ENCODE results near the gene WNT6. TPM values are rescaled to one million over a fixed set of nuclear protein-coding genes. Genes with fewer than 3 reads are reported as not detected.

WNT6 gene
- total RNA-seq, 2 experiments from 2014 or later: 0.25 to 0.34 TPM

DNA sequence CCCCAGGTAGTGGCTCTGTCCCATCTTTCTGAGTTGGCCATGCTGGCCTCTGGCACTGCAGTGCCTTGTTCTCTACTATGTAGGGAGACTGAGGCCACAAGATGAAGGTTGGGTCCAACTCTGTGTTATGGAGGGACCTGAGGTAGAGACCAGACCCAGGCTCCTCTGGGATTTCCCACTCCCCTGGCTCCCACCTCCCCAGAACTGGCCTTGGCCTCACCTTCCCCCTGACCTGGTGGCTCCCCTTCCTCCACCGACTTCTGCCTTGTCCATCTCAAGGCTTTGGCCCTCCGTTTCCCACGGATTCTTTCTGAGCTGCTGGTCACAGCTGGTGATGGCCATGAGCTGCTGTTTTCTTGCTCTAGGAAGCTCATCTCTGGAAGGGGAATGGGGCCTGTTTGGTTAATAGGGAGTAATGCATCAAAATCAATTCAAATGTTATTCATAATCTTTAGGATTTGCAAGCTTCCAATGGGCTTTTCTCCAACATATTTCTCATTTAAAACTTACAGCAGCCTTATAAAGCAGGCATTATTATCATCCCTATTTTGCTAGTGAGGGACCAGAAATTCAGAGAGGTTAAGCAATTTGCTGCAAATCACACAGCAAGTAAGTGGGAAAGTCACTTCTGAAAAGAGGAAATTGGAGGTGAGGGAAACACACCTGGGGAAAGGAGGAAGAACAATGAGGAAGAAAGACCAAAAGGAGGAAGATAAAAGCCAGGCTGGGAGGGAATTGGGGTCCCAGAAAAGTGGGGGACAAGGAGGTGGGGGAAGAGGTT, 28.9 kb upstream of the WNT6 start:
- H3K27ac Mint-ChIP-seq: no peak overlapping the region
- H3K4me1 Mint-ChIP-seq (ENCODE audit: low read depth): no peaks in the 10 kb centered on the region
- H3K4me3 Mint-ChIP-seq: no peak overlapping the region
- peaks cover 26% of the 10 kb centered on the region for H3K27me3 Mint-ChIP-seq
- no peaks in the 10 kb centered on the region for H3K9me3 Mint-ChIP-seq
- TF ChIP-seq, protein P1, sequence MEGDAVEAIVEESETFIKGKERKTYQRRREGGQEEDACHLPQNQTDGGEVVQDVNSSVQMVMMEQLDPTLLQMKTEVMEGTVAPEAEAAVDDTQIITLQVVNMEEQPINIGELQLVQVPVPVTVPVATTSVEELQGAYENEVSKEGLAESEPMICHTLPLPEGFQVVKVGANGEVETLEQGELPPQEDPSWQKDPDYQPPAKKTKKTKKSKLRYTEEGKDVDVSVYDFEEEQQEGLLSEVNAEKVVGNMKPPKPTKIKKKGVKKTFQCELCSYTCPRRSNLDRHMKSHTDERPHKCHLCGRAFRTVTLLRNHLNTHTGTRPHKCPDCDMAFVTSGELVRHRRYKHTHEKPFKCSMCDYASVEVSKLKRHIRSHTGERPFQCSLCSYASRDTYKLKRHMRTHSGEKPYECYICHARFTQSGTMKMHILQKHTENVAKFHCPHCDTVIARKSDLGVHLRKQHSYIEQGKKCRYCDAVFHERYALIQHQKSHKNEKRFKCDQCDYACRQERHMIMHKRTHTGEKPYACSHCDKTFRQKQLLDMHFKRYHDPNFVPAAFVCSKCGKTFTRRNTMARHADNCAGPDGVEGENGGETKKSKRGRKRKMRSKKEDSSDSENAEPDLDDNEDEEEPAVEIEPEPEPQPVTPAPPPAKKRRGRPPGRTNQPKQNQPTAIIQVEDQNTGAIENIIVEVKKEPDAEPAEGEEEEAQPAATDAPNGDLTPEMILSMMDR (IDR thresholded peaks at IDR 0.05): no peak
- DNase-seq (no peak), ATAC-seq (no peak)
- H3K36me3 Mint-ChIP-seq (ENCODE audit: low read depth): no peaks in the 10 kb centered on the region
- ChIA-PET CTCF (no interaction called here), POLR2A (no interaction called here)
- intact Hi-C loops (cut with micrococcal nuclease): no loop called here

DNA sequence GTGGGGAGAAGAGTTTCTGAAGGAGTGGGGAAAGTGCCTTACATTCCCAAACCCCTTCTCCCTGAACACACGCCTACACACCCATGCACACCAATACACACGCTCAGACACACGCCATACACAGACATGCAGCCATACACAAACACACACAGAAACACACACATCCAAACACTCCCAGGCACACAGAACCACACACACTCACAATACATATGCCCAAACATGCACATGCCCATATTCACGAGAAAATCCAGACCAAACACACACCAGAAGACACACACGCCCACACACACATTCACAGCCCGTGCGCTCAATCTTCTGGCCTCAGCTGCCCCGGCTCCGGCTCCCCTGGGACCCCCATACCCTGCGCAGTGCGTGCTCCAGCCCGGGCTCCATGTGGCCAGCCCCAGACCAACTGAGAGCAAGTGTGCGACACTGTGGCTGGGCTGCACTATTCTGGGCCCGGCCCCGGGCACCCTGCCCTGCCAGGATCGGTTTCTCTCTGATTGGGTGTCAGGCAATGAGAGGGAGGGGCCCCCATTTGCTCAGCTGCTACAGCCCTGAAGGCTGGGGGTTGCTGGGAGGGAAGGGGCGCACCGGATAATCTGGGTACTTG, 28.1 kb upstream of the WNT6 start, which contains the start of gene PRKAG3:
PRKAG3 (minus strand) TSS at position 426 of the 613 bp plus-strand sequence.
- Mint-ChIP-seq H3K27me3 (peaks cover 26% of the 10 kb centered on the region), H3K4me1 (ENCODE audit: low read depth) (no peaks in the 10 kb centered on the region), H3K36me3 (ENCODE audit: low read depth) (no peaks in the 10 kb centered on the region), H3K9me3 (no peaks in the 10 kb centered on the region), H3K27ac (no peak within 1 kb of the TSS), H3K4me3 (no peak within 1 kb of the TSS)
- intact Hi-C loops (cut with micrococcal nuclease): no loop called here
- ChIA-PET CTCF (no interaction called here), POLR2A (no interaction called here)
- no peak for ATAC-seq
- TF ChIP-seq, protein P1 (IDR thresholded peaks at IDR 0.05): no peak
- DNase-seq: no peak

DNA sequence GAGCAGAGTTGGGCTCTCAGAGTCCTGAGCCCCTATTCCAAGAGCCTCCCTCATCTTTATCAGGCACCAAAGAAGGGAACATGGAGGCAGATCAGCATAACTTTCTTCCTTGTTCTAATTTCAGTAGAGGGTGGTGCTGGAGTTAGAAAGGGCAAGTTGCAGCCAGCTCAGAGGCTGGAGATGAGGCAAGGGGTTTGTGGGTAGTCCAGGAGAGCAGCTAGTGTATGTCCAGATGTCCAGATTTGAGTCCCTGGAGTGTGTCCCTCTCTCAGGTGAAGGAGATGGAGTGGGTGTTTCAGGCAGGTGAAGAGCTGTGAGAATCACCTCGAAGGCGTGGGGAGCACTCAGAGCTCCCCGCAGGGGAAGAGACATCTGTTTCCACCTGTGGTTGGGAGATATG, 27.5 kb upstream of the WNT6 start:
- TF ChIP-seq, protein P1 (IDR thresholded peaks at IDR 0.05): no peak
- Mint-ChIP-seq H3K27me3 (peaks cover 28% of the 10 kb centered on the region), H3K4me3 (no peak overlapping the region), H3K9me3 (peaks cover 2% of the 10 kb centered on the region), H3K27ac (no peak overlapping the region), H3K4me1 (ENCODE audit: low read depth) (no peaks in the 10 kb centered on the region), H3K36me3 (ENCODE audit: low read depth) (no peaks in the 10 kb centered on the region)
- POLR2A ChIA-PET: no interaction called here
- ATAC-seq (no peak), DNase-seq (no peak)
- CTCF ChIA-PET: no interaction called here
- intact Hi-C loops (cut with micrococcal nuclease): no loop called here

DNA sequence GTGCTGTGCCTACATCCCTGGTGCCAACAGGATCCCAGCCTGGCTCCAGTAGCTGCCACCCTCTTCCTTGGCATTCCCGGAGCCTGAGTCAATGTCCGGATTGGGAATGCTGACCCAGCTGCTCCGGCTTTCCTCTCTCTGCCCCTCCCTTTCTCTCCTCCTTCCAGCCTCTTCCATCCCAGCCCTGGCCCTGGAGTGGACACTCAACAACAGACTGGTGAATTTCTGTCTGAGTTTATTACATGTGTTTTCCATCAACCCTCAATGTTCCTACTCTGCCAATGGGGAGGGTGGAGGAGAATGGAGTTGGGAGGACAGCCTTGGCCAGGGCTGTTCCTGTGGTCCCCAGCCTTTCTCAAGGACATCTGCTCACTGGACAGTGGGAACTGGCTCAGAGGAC, 27.1 kb upstream of the WNT6 start:
- H3K9me3 Mint-ChIP-seq: peaks cover 5% of the 10 kb centered on the region
- H3K27me3 Mint-ChIP-seq: peaks cover 29% of the 10 kb centered on the region
- TF ChIP-seq, protein P1 (IDR thresholded peaks at IDR 0.05): no peak
- no peak overlapping the region for H3K4me3 Mint-ChIP-seq
- H3K4me1 Mint-ChIP-seq (ENCODE audit: low read depth): no peaks in the 10 kb centered on the region
- H3K36me3 Mint-ChIP-seq (ENCODE audit: low read depth): no peaks in the 10 kb centered on the region
- DNase-seq: no peak
- intact Hi-C loops (cut with micrococcal nuclease): no loop called here
- CTCF ChIA-PET: interaction anchor here (1.8 kb wide), 1 partner anchor 15 kb away, joined by 7 read pairs; no protein-coding TSS in a partner anchor
- POLR2A ChIA-PET: no interaction called here
- ATAC-seq: no peak
- H3K27ac Mint-ChIP-seq: no peak overlapping the region

DNA sequence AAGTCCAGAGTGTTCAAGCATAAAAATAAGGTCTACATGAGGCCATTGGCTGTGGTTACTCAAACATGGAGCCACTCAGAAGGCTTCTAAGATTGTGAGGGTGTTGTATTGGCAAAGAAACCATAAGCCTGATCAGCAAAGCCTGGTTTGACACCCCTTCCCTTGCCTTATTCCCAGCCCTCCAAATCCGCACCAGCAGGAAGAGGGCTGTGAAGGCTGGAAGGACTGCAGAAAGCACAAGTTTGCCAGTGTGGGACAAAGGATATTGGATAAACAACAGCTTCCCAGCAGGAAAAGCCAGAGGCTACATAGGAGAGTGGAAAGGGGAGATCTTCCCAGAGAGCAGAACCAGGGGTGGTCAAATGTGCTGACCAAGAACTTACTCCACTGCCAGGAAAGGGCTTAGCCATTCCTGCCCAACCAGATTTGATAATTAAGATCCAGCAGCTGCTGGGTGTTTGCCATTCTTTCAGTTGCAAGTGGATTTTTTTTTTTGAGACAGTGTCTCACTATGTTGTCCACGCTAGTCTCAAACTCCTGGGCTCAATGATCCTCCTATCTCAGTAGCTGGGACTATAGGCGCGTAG, 26.5 kb upstream of the WNT6 start:
- ChIA-PET CTCF (interaction anchor here (1.4 to 1.8 kb wide), 2 partner anchors 14 to 196 kb away, joined by 4 to 7 read pairs; no protein-coding TSS in a partner anchor), POLR2A (no interaction called here)
- TF ChIP-seq, protein P1 (IDR thresholded peaks at IDR 0.05): no peak
- Mint-ChIP-seq H3K27ac (no peak overlapping the region), H3K36me3 (ENCODE audit: low read depth) (no peaks in the 10 kb centered on the region), H3K4me1 (ENCODE audit: low read depth) (no peaks in the 10 kb centered on the region), H3K4me3 (no peak overlapping the region), H3K27me3 (peaks cover 33% of the 10 kb centered on the region), H3K9me3 (peaks cover 9% of the 10 kb centered on the region)
- DNase-seq (no peak), ATAC-seq (no peak)
- intact Hi-C loops (cut with micrococcal nuclease): no loop called here

Measured in activated CD8-positive, alpha-beta T cell treated with anti-CD3 and anti-CD28 coated beads for 36 hours (primary cell).